Endothelial cell of umbilical vein (primary cell): ENCODE results near the gene DENND1A. TPM values are rescaled to one million over a fixed set of nuclear protein-coding genes. Genes with fewer than 3 reads are reported as not detected.

Experiments
- BruUV-seq: library from RNA; stranded (reverse); fragments of 400-500 nt; replicated peaks from 2 replicates; lab custom pipeline; 2021; lab: Mats Ljungman, UMichigan
- CTCF ChIA-PET: fragments of 300-600, 350-600 bp; sonication (Branson Sonifier 250); formaldehyde crosslinking; loops from one replicate; lab custom pipeline; 2021; ENCODE audit warnings: antibody characterized with exemption, inconsistent platforms; lab: Charles Lee
- POLR2A ChIA-PET: fragments of 300-600, 350-600 bp; sonication (Branson Sonifier 250); formaldehyde crosslinking; loops from one replicate; lab custom pipeline; 2021; ENCODE audit warnings: antibody characterized with exemption, inconsistent platforms; lab: Charles Lee
- DNase-seq: peaks from one replicate; pipeline ENCODE4 v3.0.0-alpha.2; 2011; ENCODE audit warnings: low read depth, low spot score
- FAIRE-seq: peaks from 2 replicates; lab custom pipeline; 2011; peaks lifted over from hg19 to GRCh38; lab: Jason Lieb, UNC
- H2AFZ ChIP-seq: 2 replicates; pipeline ENCODE4 v1.6.0; 2012; ENCODE audit warnings: low read depth, low read length, control low read depth, inconsistent platforms
- H3K27ac ChIP-seq: 2 replicates; pipeline ENCODE4 v1.5.1; 2011; ENCODE audit warnings: low read depth, mild to moderate bottlenecking, control low read depth, low read length, moderate library complexity; ENCODE audit not compliant: insufficient read depth
- H3K27me3 ChIP-seq, 2 experiments: 2 replicates each; pipeline versions ENCODE4 v1.6.0 to v1.6.1; 2011; ENCODE audit warnings: low read length in 2 of 2, mixed read lengths in 1 of 2; ENCODE audit not compliant: control insufficient read depth in 2 of 2, insufficient read depth in 2 of 2
- H3K36me3 ChIP-seq, 2 experiments: 2 replicates in 1 of 2; 3 replicates in 1 of 2; pipeline ENCODE4 v1.5.1; 2011; ENCODE audit warnings: low read length in 2 of 2, mild to moderate bottlenecking in 1 of 2, moderate library complexity in 1 of 2; ENCODE audit not compliant: control insufficient read depth in 2 of 2, insufficient read depth in 2 of 2; ENCODE audit errors: extremely low read depth in 1 of 2
- H3K4me1 ChIP-seq: 3 replicates; pipeline ENCODE4 v1.5.1; 2011; ENCODE audit warnings: mild to moderate bottlenecking, low read length; ENCODE audit not compliant: control insufficient read depth, insufficient read depth; ENCODE audit errors: extremely low read depth
- H3K4me2 ChIP-seq: 2 replicates; pipeline ENCODE4 v1.6.1; 2011; ENCODE audit warnings: low read length, control low read depth, mixed read lengths; ENCODE audit not compliant: insufficient read depth
- H3K4me3 ChIP-seq, 3 experiments: fragments of 200-600 bp in 1 of 3; sonication (generic), shearing (Covaris generic) in 1 of 3; replicated peaks in 1 of 3; 2 replicates each; pipeline ENCODE4 v1.5.1; 2011 to 2016; ENCODE audit warnings: control low read depth in 3 of 3, low read length in 3 of 3, mild to moderate bottlenecking in 2 of 3, inconsistent platforms in 1 of 3, low read depth in 1 of 3, moderate library complexity in 1 of 3; ENCODE audit not compliant: insufficient read depth in 1 of 3
- H3K79me2 ChIP-seq: 2 replicates; pipeline ENCODE4 v1.6.0; 2012; ENCODE audit warnings: low read length, inconsistent platforms; ENCODE audit not compliant: control insufficient read depth, insufficient read depth
- H3K9ac ChIP-seq: replicated peaks from 2 replicates; pipeline ENCODE3; 2011; ENCODE audit warnings: low read length, control low read depth; ENCODE audit not compliant: insufficient read depth; ENCODE audit errors: extremely low read depth
- H3K9me1 ChIP-seq: replicated peaks from 3 replicates; pipeline ENCODE4 v1.6.0; 2011; ENCODE audit warnings: mild to moderate bottlenecking, low read length; ENCODE audit not compliant: control insufficient read depth, insufficient read depth; ENCODE audit errors: extremely low read depth
- H3K9me3 ChIP-seq: replicated peaks from 2 replicates; pipeline ENCODE4 v1.5.1; 2012; ENCODE audit warnings: low read length, inconsistent platforms; ENCODE audit not compliant: control insufficient read depth, insufficient read depth
- H4K20me1 ChIP-seq: replicated peaks from 2 replicates; pipeline ENCODE3; 2011; ENCODE audit warnings: mild to moderate bottlenecking, low read length; ENCODE audit not compliant: control insufficient read depth, insufficient read depth; ENCODE audit errors: extremely low read depth
- EZH2 ChIP-seq: IDR thresholded peaks from 2 replicates; pipeline ENCODE4 v1.6.1; 2012; ENCODE audit warnings: borderline replicate concordance, low read depth, mild to moderate bottlenecking, moderate library complexity, low read length, inconsistent platforms; ENCODE audit not compliant: severe bottlenecking
- FOS ChIP-seq: IDR thresholded peaks from 2 replicates; pipeline ENCODE4 v1.6.1; 2011; ENCODE audit warnings: mild to moderate bottlenecking, low read length, moderate library complexity, borderline replicate concordance; ENCODE audit not compliant: insufficient read depth
- GATA2 ChIP-seq: IDR thresholded peaks from 2 replicates; pipeline ENCODE4 v1.7.0; 2011; ENCODE audit warnings: low read depth, mild to moderate bottlenecking, moderate library complexity, mixed read lengths, low read length; ENCODE audit not compliant: insufficient read length, insufficient read depth
- JUN ChIP-seq: IDR thresholded peaks from 2 replicates; pipeline ENCODE4 v1.6.1; 2011; ENCODE audit warnings: borderline replicate concordance, low read depth; ENCODE audit not compliant: insufficient read length, insufficient read depth
- MAX ChIP-seq: IDR thresholded peaks from 2 replicates; pipeline ENCODE4 v1.6.1; 2011; ENCODE audit not compliant: insufficient read depth, insufficient read length
- MYC ChIP-seq: IDR thresholded peaks from one replicate; pipeline ENCODE4 v1.6.1; 2011; ENCODE audit warnings: mild to moderate bottlenecking, low read depth, low read length
- POLR2A ChIP-seq: IDR thresholded peaks from 2 replicates; pipeline ENCODE4 v1.6.1; 2012; ENCODE audit warnings: low read depth, mild to moderate bottlenecking, control low read depth, low read length
- POLR2AphosphoS5 ChIP-seq: IDR thresholded peaks from 2 replicates; pipeline ENCODE4 v1.6.1; 2012; ENCODE audit warnings: low read depth, mild to moderate bottlenecking, control low read depth, low read length, moderate library complexity; ENCODE audit not compliant: insufficient read depth
- dilution Hi-C: fragments of 300-500 bp; cut with MboI; formaldehyde crosslinking; loops from one replicate; pipeline ENCODE4 v1.15.0; 2019; ENCODE audit warnings: low sequenced_read_pairs; ENCODE audit not compliant: extremely low pct_ligation_motif_present
- intact Hi-C: fragments of 100-400 bp; cut with micrococcal nuclease; formaldehyde crosslinking; loops from one replicate; pipeline ENCODE4 v1.10.0; 2022
- polyA plus RNA-seq, 4 experiments: library from polyadenylated mRNA; depleted of rRNA in 3 of 4; stranded (reverse) in 3 of 4; unstranded in 1 of 4; fragments of >200 nt; gene quantifications; 2 replicates each; pipeline versions ENCODE4 v1.2.1 to v1.2.3, GENCODE V29; 2011 to 2012; ENCODE audit warnings: missing spikeins in 1 of 4
- total RNA-seq: library from RNA; stranded (reverse); gene quantifications from 2 replicates; pipeline ENCODE4 v1.2.3, GENCODE V29; 2021
- TF ChIP-seq, protein P1 (sequence below), 2 donors: IDR thresholded peaks; 1 replicate in 1 of 2; 2 replicates in 1 of 2; pipeline ENCODE4 v1.5.1; 2011; ENCODE audit warnings: low read length in 2 of 2, mild to moderate bottlenecking in 2 of 2, moderate library complexity in 2 of 2, control low read depth in 1 of 2, inconsistent platforms in 1 of 2, low read depth in 1 of 2; ENCODE audit not compliant: insufficient read depth in 1 of 2; ENCODE audit errors: extremely low read depth in 1 of 2

The DENND1A gene
- total and polyA plus RNA-seq, 2 donors (not counting 3 experiments of a cell fraction or from before 2014, with no cell fraction given), result 18.5 to 24.5 TPM

- no peaks in the 10 kb centered on the region for H3K36me3 ChIP-seq
- DNase-seq (no peak), FAIRE-seq (no peak)
- dilution Hi-C loops (no loop called here), intact Hi-C loops (no loop called here)
- no peaks in the 10 kb centered on the region for H3K27me3 ChIP-seq
- H3K9ac ChIP-seq, result no peak overlapping the region
- no peaks in the 10 kb centered on the region for H3K4me1 ChIP-seq
- TF ChIP-seq POLR2AphosphoS5, result no peak
- TF ChIP-seq GATA2, result no peak
- TF ChIP-seq FOS, result no peak
- TF ChIP-seq MYC, result no peak
- no peak for TF ChIP-seq JUN
- TF ChIP-seq POLR2A, result no peak
- TF ChIP-seq, protein P1, sequence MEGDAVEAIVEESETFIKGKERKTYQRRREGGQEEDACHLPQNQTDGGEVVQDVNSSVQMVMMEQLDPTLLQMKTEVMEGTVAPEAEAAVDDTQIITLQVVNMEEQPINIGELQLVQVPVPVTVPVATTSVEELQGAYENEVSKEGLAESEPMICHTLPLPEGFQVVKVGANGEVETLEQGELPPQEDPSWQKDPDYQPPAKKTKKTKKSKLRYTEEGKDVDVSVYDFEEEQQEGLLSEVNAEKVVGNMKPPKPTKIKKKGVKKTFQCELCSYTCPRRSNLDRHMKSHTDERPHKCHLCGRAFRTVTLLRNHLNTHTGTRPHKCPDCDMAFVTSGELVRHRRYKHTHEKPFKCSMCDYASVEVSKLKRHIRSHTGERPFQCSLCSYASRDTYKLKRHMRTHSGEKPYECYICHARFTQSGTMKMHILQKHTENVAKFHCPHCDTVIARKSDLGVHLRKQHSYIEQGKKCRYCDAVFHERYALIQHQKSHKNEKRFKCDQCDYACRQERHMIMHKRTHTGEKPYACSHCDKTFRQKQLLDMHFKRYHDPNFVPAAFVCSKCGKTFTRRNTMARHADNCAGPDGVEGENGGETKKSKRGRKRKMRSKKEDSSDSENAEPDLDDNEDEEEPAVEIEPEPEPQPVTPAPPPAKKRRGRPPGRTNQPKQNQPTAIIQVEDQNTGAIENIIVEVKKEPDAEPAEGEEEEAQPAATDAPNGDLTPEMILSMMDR (IDR thresholded peaks at IDR 0.05; ENCODE audit: extremely low read depth in 1 of 2, insufficient read depth in 1 of 2, low read depth in 1 of 2, low read length in 2 of 2), result no peak
- TF ChIP-seq MAX, result no peak
- no peak for TF ChIP-seq EZH2
- no peaks in the 10 kb centered on the region for H3K79me2 ChIP-seq
- BruUV-seq, result no TSS peak
- H4K20me1 ChIP-seq, result no peaks in the 10 kb centered on the region
- no peak overlapping the region for H3K4me3 ChIP-seq
- H3K9me3 ChIP-seq, result no peaks in the 10 kb centered on the region
- CTCF ChIA-PET, result no interaction called here
- H3K9me1 ChIP-seq, result no peaks in the 10 kb centered on the region
- POLR2A ChIA-PET, result no interaction called here
- no peak overlapping the region for H3K27ac ChIP-seq
- H3K4me2 ChIP-seq, result no peak overlapping the region
- no peak overlapping the region for H2AFZ ChIP-seq
Observed at GRCh38 chr9:123527981-123528380, 401.9 kb downstream of the DENND1A start.
